Gastrocnemius medialis (tissue), 4 donors: ENCODE results near the gene NCK2.

Experiments used
- POLR2A ChIP-seq, 2 donors: fragments of 450-650 bp; IDR thresholded peaks; one replicate each; pipeline ENCODE4 v1.6.1; 2017; ENCODE audit warnings: antibody characterized with exemption in 2 of 2, mild to moderate bottlenecking in 2 of 2, moderate library complexity in 2 of 2
- TF ChIP-seq, protein P1 (sequence below), 5 experiments: fragments of 450-650 bp in 3 of 5; fragments of 200-600 bp in 2 of 5; sonication (generic) in 2 of 5; IDR thresholded peaks in 4 of 5; conservative IDR thresholded peaks in 1 of 5; 1 replicate in 4 of 5; 2 replicates in 1 of 5; pipeline ENCODE4 v1.5.1; 2016 to 2019; ENCODE audit warnings: antibody characterized with exemption in 5 of 5, mild to moderate bottlenecking in 3 of 5, moderate library complexity in 3 of 5

DNA sequence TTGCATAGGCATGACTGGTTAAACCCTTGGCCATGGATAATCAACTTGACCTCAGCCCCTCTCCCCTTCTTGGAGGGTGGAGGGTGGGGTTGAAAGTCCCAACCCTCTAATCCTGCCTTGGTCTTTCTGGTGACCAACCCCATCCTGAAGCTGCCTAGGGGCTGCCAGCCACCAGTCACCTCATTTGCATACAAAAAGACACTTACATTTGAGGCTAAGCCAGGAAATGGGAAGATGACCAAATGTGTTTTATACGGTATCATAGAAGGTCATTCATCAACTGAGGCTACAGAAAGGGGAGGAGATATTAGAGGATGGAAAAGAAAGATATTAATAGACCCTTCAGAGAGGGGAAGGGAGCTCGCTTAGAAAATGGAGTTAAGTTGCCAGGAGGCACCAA lies 96.8 kb downstream of the NCK2 start:
- TF ChIP-seq, protein P1, sequence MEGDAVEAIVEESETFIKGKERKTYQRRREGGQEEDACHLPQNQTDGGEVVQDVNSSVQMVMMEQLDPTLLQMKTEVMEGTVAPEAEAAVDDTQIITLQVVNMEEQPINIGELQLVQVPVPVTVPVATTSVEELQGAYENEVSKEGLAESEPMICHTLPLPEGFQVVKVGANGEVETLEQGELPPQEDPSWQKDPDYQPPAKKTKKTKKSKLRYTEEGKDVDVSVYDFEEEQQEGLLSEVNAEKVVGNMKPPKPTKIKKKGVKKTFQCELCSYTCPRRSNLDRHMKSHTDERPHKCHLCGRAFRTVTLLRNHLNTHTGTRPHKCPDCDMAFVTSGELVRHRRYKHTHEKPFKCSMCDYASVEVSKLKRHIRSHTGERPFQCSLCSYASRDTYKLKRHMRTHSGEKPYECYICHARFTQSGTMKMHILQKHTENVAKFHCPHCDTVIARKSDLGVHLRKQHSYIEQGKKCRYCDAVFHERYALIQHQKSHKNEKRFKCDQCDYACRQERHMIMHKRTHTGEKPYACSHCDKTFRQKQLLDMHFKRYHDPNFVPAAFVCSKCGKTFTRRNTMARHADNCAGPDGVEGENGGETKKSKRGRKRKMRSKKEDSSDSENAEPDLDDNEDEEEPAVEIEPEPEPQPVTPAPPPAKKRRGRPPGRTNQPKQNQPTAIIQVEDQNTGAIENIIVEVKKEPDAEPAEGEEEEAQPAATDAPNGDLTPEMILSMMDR (IDR thresholded peaks at IDR 0.05 in 4 of 5, conservative IDR thresholded peaks at IDR 0.05 in 1 of 5), result no peak
- TF ChIP-seq POLR2A (IDR thresholded peaks at IDR 0.05), result no peak
